Ovary (tissue), 3 donors: ENCODE data around the gene PHACTR3.

Experiments
- CTCF ChIP-seq, 3 donors: fragments of 450-650 bp in 2 of 3; fragments of 200-600 bp in 1 of 3; IDR thresholded peaks; one replicate each; pipeline versions ENCODE4 v1.5.1 to v1.8.0; 2016 to 2022; ENCODE audit warnings: antibody characterized with exemption in 3 of 3, mild to moderate bottlenecking in 1 of 3
- EP300 ChIP-seq: sonication (generic); formaldehyde crosslinking; IDR thresholded peaks from one replicate; pipeline ENCODE4 v1.6.1; 2017; ENCODE audit warnings: antibody characterized with exemption
- donor health status: DM: no; HTN: no; CAD: no.

DNA sequence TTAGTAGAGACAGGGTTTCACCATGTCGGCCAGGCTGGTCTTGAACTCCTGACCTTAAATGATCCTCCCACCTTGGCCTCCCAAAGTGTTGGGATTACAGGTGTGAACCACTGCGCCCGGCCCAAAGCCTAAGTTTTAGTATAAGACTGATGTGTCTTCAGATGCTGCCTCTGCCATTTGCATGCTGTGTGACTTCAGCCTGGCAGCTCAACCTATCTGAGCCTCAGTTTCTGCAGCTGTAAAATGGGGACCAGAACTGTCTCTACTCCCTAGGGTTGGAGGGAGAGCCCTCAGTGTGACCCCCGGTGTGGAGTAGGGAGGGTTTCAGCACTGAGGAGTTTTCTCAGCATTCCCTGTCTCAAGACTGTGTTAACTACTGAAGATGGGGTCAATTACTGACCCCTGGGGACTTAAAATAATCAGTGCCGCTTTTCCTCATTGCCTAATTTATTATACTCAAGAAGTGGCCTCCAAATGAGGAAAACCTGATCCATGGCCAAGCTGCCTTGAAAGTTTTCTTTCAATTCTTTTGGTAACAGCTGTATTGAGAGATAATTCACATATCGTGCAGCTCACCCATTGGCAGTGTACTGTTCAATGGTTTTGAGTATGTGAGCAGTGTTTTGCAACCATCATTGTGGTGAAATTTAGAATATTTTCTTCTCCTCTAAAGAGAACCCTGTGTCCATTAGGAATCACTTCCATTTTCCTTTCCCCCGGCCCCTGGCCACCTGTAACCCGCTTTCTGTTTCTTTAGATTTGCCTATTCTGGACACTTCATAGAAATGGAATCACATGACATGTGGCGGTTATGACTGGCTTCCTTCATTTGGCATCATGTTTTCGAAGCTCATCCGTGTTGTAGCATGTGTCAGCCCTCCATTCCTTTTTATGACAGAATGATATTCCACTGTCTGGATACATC lies 64.8 kb downstream of the PHACTR3 start:
- no peak for TF ChIP-seq CTCF (IDR thresholded peaks at IDR 0.05)
- TF ChIP-seq EP300: no peak
